Measurements from ENCODE around the gene OLFML3. TPM values are rescaled to one million over a fixed set of nuclear protein-coding genes. Genes with fewer than 3 reads are reported as not detected.

The OLFML3 gene
- total RNA-seq, 2 donors from 2014 or later = 15.8 to 25.1 TPM

DNA sequence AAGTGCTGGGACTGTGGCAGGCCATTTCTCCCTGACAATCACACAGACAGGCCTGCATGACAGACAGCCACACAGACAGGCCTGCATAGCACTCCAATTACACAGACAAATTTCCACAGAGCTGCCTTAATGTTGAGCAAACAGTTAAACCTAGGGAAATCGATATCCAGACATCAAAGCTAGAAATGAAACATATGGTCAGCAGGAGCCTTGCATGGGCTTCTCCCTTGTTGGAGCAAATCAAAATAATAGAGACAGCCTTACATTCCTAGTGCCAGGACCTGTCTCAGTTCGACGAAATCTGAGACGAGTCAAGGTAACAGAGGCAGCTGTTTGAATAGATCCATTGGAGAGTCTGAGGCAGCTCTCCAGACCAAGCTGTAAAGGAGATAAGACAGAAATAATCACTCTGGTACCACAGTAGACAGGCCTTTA is 42.4 kb downstream of the OLFML3 start:
- WGBS = 33% methylated on average over 4 of the region's 4 CpGs
- Histone ChIP-seq H3K36me3 (no peaks in the 10 kb centered on the region), H3K4me1 (replicated peaks) (no peaks in the 10 kb centered on the region), H3K27ac (no peak overlapping the region), H3K27me3 (replicated peaks; ENCODE audit: insufficient read depth) (no peaks in the 10 kb centered on the region), H3K9me3 (no peaks in the 10 kb centered on the region), H3K4me3 (no peak overlapping the region)
- TF ChIP-seq, protein P1, sequence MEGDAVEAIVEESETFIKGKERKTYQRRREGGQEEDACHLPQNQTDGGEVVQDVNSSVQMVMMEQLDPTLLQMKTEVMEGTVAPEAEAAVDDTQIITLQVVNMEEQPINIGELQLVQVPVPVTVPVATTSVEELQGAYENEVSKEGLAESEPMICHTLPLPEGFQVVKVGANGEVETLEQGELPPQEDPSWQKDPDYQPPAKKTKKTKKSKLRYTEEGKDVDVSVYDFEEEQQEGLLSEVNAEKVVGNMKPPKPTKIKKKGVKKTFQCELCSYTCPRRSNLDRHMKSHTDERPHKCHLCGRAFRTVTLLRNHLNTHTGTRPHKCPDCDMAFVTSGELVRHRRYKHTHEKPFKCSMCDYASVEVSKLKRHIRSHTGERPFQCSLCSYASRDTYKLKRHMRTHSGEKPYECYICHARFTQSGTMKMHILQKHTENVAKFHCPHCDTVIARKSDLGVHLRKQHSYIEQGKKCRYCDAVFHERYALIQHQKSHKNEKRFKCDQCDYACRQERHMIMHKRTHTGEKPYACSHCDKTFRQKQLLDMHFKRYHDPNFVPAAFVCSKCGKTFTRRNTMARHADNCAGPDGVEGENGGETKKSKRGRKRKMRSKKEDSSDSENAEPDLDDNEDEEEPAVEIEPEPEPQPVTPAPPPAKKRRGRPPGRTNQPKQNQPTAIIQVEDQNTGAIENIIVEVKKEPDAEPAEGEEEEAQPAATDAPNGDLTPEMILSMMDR (IDR thresholded peaks at IDR 0.05) = no peak
- no peak for TF ChIP-seq POLR2A (IDR thresholded peaks at IDR 0.05)
- no peak for TF ChIP-seq POLR2AphosphoS5 (IDR thresholded peaks at IDR 0.05)
- DNase-seq (ENCODE audit: low spot score) = no peak
- intact Hi-C loops (cut with DNase I) = no loop called here

DNA sequence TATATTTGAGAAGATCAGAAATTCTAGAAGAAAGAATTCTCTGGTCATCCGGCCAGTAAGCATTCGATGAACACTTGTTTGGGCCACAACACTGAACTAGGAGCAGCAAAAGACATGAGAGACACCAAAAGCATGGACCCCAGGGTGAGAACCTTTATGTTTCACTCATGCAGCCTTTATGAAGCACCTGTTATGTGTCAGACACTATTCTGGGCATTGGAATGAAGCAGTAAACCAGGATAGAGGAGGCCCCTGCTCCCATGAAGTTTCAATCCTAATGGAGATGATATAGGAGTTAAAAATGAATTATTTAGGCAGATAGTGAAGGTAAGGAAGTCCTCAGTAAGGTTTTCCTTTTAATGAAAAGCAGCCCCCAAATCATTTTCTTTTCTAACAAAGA is 43.6 kb downstream of the OLFML3 start:
- Histone ChIP-seq H3K27me3 (replicated peaks; ENCODE audit: insufficient read depth) (no peaks in the 10 kb centered on the region), H3K4me3 (no peak overlapping the region), H3K36me3 (no peaks in the 10 kb centered on the region), H3K27ac (no peak overlapping the region), H3K4me1 (replicated peaks) (no peaks in the 10 kb centered on the region), H3K9me3 (no peaks in the 10 kb centered on the region)
- WGBS = 96% methylated on average over 2 of the region's 2 CpGs
- DNase-seq (ENCODE audit: low spot score) = no peak
- intact Hi-C loops (cut with DNase I) = no loop called here
- TF ChIP-seq POLR2AphosphoS5 (IDR thresholded peaks at IDR 0.05) (no peak), POLR2A (IDR thresholded peaks at IDR 0.05) (no peak)

DNA sequence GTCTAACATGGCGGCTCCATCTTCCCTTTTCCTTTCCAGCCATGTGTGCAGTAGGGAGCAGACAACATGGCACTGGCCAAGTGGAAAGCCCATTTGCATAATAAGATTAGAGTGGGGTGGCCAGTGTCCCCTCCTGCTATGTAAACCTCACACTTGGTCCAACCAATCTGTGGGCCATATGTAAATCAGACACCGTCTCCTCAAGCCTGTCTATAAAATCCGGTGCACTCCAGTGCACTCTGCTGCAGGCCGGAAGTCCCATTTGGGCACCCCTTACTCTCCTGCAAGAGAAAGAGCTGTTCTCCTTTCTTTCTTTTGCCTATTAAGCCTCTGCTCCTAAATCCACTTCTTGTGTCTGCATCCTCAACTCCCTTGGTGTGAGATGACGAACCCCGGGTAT is 44.1 kb downstream of the OLFML3 start:
- Histone ChIP-seq H3K36me3 (no peaks in the 10 kb centered on the region), H3K27me3 (replicated peaks; ENCODE audit: insufficient read depth) (no peaks in the 10 kb centered on the region), H3K4me1 (replicated peaks) (no peaks in the 10 kb centered on the region), H3K4me3 (no peak overlapping the region), H3K9me3 (no peaks in the 10 kb centered on the region), H3K27ac (no peak overlapping the region)
- 77% methylated on average over 6 of the region's 6 CpGs for WGBS
- intact Hi-C loops (cut with DNase I) = no loop called here
- TF ChIP-seq POLR2AphosphoS5 (IDR thresholded peaks at IDR 0.05) (no peak), POLR2A (IDR thresholded peaks at IDR 0.05) (no peak)
- TF ChIP-seq, protein P1 (IDR thresholded peaks at IDR 0.05) = no peak
- DNase-seq (ENCODE audit: low spot score) = no peak

- intact Hi-C loops (cut with DNase I) = no loop called here
- H3K4me3 ChIP-seq = no peak overlapping the region
- no peak for DNase-seq (ENCODE audit: low spot score)
- WGBS = 87% methylated on average over 6 of the region's 6 CpGs
- H3K27me3 ChIP-seq (replicated peaks; ENCODE audit: insufficient read depth) = no peaks in the 10 kb centered on the region
- no peak for TF ChIP-seq POLR2AphosphoS5 (IDR thresholded peaks at IDR 0.05)
- TF ChIP-seq POLR2A (IDR thresholded peaks at IDR 0.05) = no peak
- TF ChIP-seq, protein P1 (IDR thresholded peaks at IDR 0.05) = no peak
- H3K9me3 ChIP-seq = no peaks in the 10 kb centered on the region
- H3K27ac ChIP-seq = no peak overlapping the region
- no peaks in the 10 kb centered on the region for H3K4me1 ChIP-seq (replicated peaks)
- no peaks in the 10 kb centered on the region for H3K36me3 ChIP-seq
Measured at GRCh38 chr1:114024049-114024448, 44.8 kb downstream of the OLFML3 start.

DNA sequence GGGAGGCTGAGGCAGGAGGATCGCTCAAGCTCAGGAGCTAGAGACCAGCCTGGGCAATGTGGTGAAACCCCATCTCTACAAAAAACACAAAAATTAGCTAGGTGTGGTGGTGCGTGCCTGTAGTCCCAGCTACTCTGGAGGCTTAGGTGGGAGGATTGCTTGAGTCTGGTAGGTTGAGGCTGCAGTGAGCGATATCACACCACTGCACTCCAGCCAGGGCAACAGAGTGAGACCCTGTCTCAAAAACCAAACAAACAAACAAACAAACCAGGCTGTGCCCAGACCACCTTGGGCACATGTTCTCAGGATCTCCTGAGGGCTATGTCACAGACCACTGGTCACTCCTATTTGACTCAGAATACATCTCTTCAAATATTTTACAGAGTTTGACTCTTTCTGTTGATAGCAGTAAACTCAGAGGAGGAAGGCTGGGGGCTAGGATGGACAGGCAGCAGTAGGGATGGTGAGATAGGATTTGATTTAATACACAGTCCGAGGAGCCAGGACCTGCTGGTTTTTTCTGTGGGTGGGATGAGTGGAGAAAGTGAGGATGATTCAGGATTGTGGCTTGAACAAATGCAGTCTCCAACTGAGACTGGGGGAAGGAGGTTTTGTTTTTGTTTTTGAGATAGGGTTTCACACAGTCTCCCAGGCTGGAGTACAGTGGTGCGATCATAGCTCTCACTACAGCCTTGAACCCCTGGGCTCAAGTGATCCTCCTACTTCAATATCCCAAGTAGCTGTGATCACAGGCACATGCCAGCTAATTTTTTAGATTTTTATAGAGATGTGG is 46.5 kb downstream of the OLFML3 start:
- Histone ChIP-seq H3K27me3 (replicated peaks; ENCODE audit: insufficient read depth) (no peaks in the 10 kb centered on the region), H3K9me3 (no peaks in the 10 kb centered on the region), H3K27ac (no peak overlapping the region), H3K4me1 (replicated peaks) (no peaks in the 10 kb centered on the region), H3K4me3 (no peak overlapping the region), H3K36me3 (no peaks in the 10 kb centered on the region)
- 91% methylated on average over 5 of the region's 5 CpGs for WGBS
- TF ChIP-seq POLR2AphosphoS5 (IDR thresholded peaks at IDR 0.05) = no peak
- intact Hi-C loops (cut with DNase I) = no loop called here
- no peak for DNase-seq (ENCODE audit: low spot score)

GRCh38 chr1:114026797-114027196 is 47.5 kb downstream of the OLFML3 start:
- intact Hi-C loops (cut with DNase I) = no loop called here
- H3K36me3 ChIP-seq = no peaks in the 10 kb centered on the region
- no peaks in the 10 kb centered on the region for H3K4me1 ChIP-seq (replicated peaks)
- 70% methylated on average over 6 of the region's 6 CpGs for WGBS
- no peak for DNase-seq (ENCODE audit: low spot score)
- no peak overlapping the region for H3K4me3 ChIP-seq
- no peak overlapping the region for H3K27ac ChIP-seq
- TF ChIP-seq POLR2A (IDR thresholded peaks at IDR 0.05) (no peak), POLR2AphosphoS5 (IDR thresholded peaks at IDR 0.05) (no peak)
- TF ChIP-seq, protein P1 (IDR thresholded peaks at IDR 0.05) = no peak
- no peaks in the 10 kb centered on the region for H3K27me3 ChIP-seq (replicated peaks; ENCODE audit: insufficient read depth)
- H3K9me3 ChIP-seq = no peaks in the 10 kb centered on the region
